H9 (cell line): ENCODE results near the gene TSC22D1. TPM values are rescaled to one million over a fixed set of nuclear protein-coding genes. Genes with fewer than 3 reads are reported as not detected.

Experiments used
- DNase-seq: peaks from one replicate; pipeline ENCODE4 v3.0.0-alpha.2; 2017
- H2AFZ ChIP-seq: one replicate; pipeline ENCODE4 v1.6.1; 2013; ENCODE audit warnings: mild to moderate bottlenecking, low read length, control low read depth, moderate library complexity
- H2AK5ac ChIP-seq: 2 replicates; pipeline ENCODE4 v1.6.1; 2013; ENCODE audit warnings: low read length, control low read depth, mixed read lengths; ENCODE audit not compliant: insufficient read length
- H2BK120ac ChIP-seq: one replicate; pipeline ENCODE4 v1.6.1; 2013; ENCODE audit warnings: low read depth, mild to moderate bottlenecking, low read length, control low read depth, inconsistent platforms; ENCODE audit not compliant: poor library complexity, severe bottlenecking
- H2BK12ac ChIP-seq: 2 replicates; pipeline ENCODE4 v1.6.1; 2013; ENCODE audit warnings: low read length, control low read depth, mixed read lengths, low read depth; ENCODE audit not compliant: insufficient read length
- H2BK15ac ChIP-seq: 2 replicates; pipeline ENCODE4 v1.6.1; 2013; ENCODE audit warnings: low read depth, low read length, control low read depth
- H2BK20ac ChIP-seq: one replicate; pipeline ENCODE4 v1.6.1; 2013; ENCODE audit warnings: low read depth, mild to moderate bottlenecking, low read length, control low read depth, inconsistent platforms; ENCODE audit not compliant: poor library complexity, severe bottlenecking
- H2BK5ac ChIP-seq: 2 replicates; pipeline ENCODE4 v1.6.1; 2013; ENCODE audit warnings: low read length, control low read depth, mixed read lengths; ENCODE audit not compliant: insufficient read length
- H3K14ac ChIP-seq: 2 replicates; pipeline ENCODE4 v1.6.1; 2013; ENCODE audit warnings: low read length, control low read depth; ENCODE audit not compliant: insufficient read depth
- H3K18ac ChIP-seq: 2 replicates; pipeline ENCODE4 v1.6.1; 2013; ENCODE audit warnings: low read depth, mild to moderate bottlenecking, mixed read lengths, low read length, control low read depth; ENCODE audit not compliant: insufficient read length
- H3K23ac ChIP-seq: 2 replicates; pipeline ENCODE4 v1.6.1; 2013; ENCODE audit warnings: low read length, control low read depth, mixed read lengths, low read depth; ENCODE audit not compliant: insufficient read length
- H3K23me2 ChIP-seq: 2 replicates; pipeline ENCODE4 v1.6.1; 2013; ENCODE audit warnings: low read depth, mild to moderate bottlenecking, mixed read lengths, low read length, control low read depth; ENCODE audit not compliant: insufficient read length, poor library complexity, severe bottlenecking
- H3K27ac ChIP-seq: 2 replicates; pipeline ENCODE4 v1.5.1; 2013; ENCODE audit warnings: low read length, control low read depth, mixed read lengths, low read depth; ENCODE audit not compliant: insufficient read length
- H3K27me3 ChIP-seq: 2 replicates; pipeline ENCODE4 v1.6.1; 2013; ENCODE audit warnings: low read length, control low read depth, inconsistent platforms; ENCODE audit not compliant: insufficient read depth
- H3K4ac ChIP-seq: 2 replicates; pipeline ENCODE4 v1.6.1; 2013; ENCODE audit warnings: low read depth, mild to moderate bottlenecking, control low read depth, inconsistent platforms, low read length, moderate library complexity
- H3K4me1 ChIP-seq: 2 replicates; pipeline ENCODE4 v1.6.1; 2013; ENCODE audit warnings: low read length, control low read depth, inconsistent platforms; ENCODE audit not compliant: insufficient read depth
- H3K4me2 ChIP-seq: 2 replicates; pipeline ENCODE4 v1.6.1; 2013; ENCODE audit warnings: low read length, control low read depth, mixed read lengths; ENCODE audit not compliant: insufficient read length, insufficient read depth
- H3K56ac ChIP-seq: 2 replicates; pipeline ENCODE4 v1.6.1; 2013; ENCODE audit warnings: low read depth, mild to moderate bottlenecking, mixed read lengths, low read length, control low read depth; ENCODE audit not compliant: insufficient read length
- H3K79me1 ChIP-seq: 2 replicates; pipeline ENCODE4 v1.6.1; 2013; ENCODE audit warnings: low read depth, mild to moderate bottlenecking, moderate library complexity, low read length, control low read depth, inconsistent platforms; ENCODE audit not compliant: insufficient read depth, poor library complexity, severe bottlenecking
- H3K79me2 ChIP-seq: 2 replicates; pipeline ENCODE4 v1.6.1; 2013; ENCODE audit warnings: low read length, control low read depth, inconsistent platforms; ENCODE audit not compliant: insufficient read depth
- H3K9ac ChIP-seq: 2 replicates; pipeline ENCODE4 v1.6.1; 2013; ENCODE audit warnings: low read length, control low read depth, mixed read lengths; ENCODE audit not compliant: insufficient read length; ENCODE audit errors: extremely low read depth
- H3K9me3 ChIP-seq: one replicate; pipeline ENCODE4 v1.6.1; 2013; ENCODE audit warnings: low read depth, low read length, inconsistent platforms; ENCODE audit not compliant: control insufficient read depth
- H3T11ph ChIP-seq: one replicate; pipeline ENCODE4 v1.6.1; 2013; ENCODE audit warnings: mild to moderate bottlenecking, low read length, control low read depth, inconsistent platforms
- H4K20me1 ChIP-seq: one replicate; pipeline ENCODE4 v1.6.1; 2013; ENCODE audit not compliant: control insufficient read depth, insufficient read length, insufficient read depth
- H4K5ac ChIP-seq: 2 replicates; pipeline ENCODE4 v1.6.1; 2013; ENCODE audit warnings: low read depth, mild to moderate bottlenecking, mixed read lengths, low read length, control low read depth; ENCODE audit not compliant: insufficient read length
- H4K8ac ChIP-seq: replicated peaks from 2 replicates; pipeline ENCODE4 v1.6.1; 2013; ENCODE audit warnings: low read length, control low read depth, mixed read lengths, low read depth; ENCODE audit not compliant: insufficient read length
- H4K91ac ChIP-seq: 2 replicates; pipeline ENCODE4 v1.6.1; 2013; ENCODE audit warnings: low read depth, mild to moderate bottlenecking, moderate library complexity, mixed read lengths, low read length, control low read depth; ENCODE audit not compliant: insufficient read length
- H3K27ac Mint-ChIP-seq, 3 experiments: 2 replicates in 2 of 3; 3 replicates in 1 of 3; pipeline ENCODE4 v1.8.0; 2020 to 2021; ENCODE audit warnings: mixed read lengths in 3 of 3, mild to moderate bottlenecking in 1 of 3, moderate library complexity in 1 of 3
- H3K27me3 Mint-ChIP-seq: 2 replicates; pipeline ENCODE4 v1.8.0; 2021; ENCODE audit warnings: low read depth, mild to moderate bottlenecking, moderate library complexity, mixed read lengths
- H3K36me3 Mint-ChIP-seq, 3 experiments: 2 replicates in 2 of 3; 3 replicates in 1 of 3; pipeline ENCODE4 v1.8.0; 2020 to 2021; ENCODE audit warnings: low read depth in 3 of 3, mixed read lengths in 3 of 3; ENCODE audit not compliant: insufficient read depth in 1 of 3
- H3K4me1 Mint-ChIP-seq, 2 experiments: 2 replicates each; pipeline ENCODE4 v1.8.0; 2020; ENCODE audit warnings: mixed read lengths in 2 of 2
- H3K4me3 Mint-ChIP-seq, 2 experiments: 2 replicates in 1 of 2; 3 replicates in 1 of 2; pipeline ENCODE4 v1.8.0; 2020 to 2021; ENCODE audit warnings: mild to moderate bottlenecking in 2 of 2, mixed read lengths in 2 of 2, moderate library complexity in 1 of 2
- H3K9me3 Mint-ChIP-seq, 2 experiments: 2 replicates in 1 of 2; 3 replicates in 1 of 2; pipeline ENCODE4 v1.8.0; 2020; ENCODE audit warnings: mild to moderate bottlenecking in 2 of 2, mixed read lengths in 2 of 2, moderate library complexity in 1 of 2
- CTCF ChIP-seq: fragments of 200-600 bp; sonication (generic); conservative IDR thresholded peaks from 3 replicates; pipeline ENCODE4 v1.8.0; 2021; ENCODE audit warnings: antibody characterized with exemption, mild to moderate bottlenecking
- WGBS: extraction: QIAGEN DNeasy Blood & Tissue Kit; methylation state at CpG from one replicate; pipeline ENCODE4 v1.1.7; 2013; ENCODE audit warnings: missing lambda C conversion rate, low lambda C conversion rate, mixed read lengths; ENCODE audit not compliant: insufficient read length; ENCODE audit errors: extremely low coverage; 5-methylcytosine and 5-hydroxymethylcytosine counted together
- total RNA-seq: library from RNA; stranded (reverse); gene quantifications from 2 replicates; pipeline ENCODE4 v1.2.1, GENCODE V29; 2021

Gene TSC22D1
- total RNA-seq, 1 experiment from 2014 or later: 76.7 TPM

- peaks cover 0 to 5% (median 0%) of the 10 kb centered on the region in 3 experiments; a peak in 3 of 7 replicates for H3K36me3 Mint-ChIP-seq
- no peak overlapping the region for H3K56ac ChIP-seq
- no CpG with 5 or more reads among the region's 10 CpGs for WGBS
These were observed 159.8 kb downstream of the TSC22D1 start for GRCh38 chr13:44416301-44416700.

More at GRCh38 chr13:44416301-44416700, 159.8 kb downstream of the TSC22D1 start:
- H3K14ac ChIP-seq: no peak overlapping the region
- no peaks in the 10 kb centered on the region for H3K9me3 ChIP-seq
- H2BK15ac ChIP-seq: no peak overlapping the region
- peaks cover 4 to 7% of the 10 kb centered on the region in 2 experiments; a peak in 2 of 5 replicates for H3K9me3 Mint-ChIP-seq
- peaks cover 48 to 53% of the 10 kb centered on the region in 2 experiments for H3K4me1 Mint-ChIP-seq
- no peak for TF ChIP-seq CTCF
- no peak overlapping the region for H4K5ac ChIP-seq
- no peak overlapping the region for H2AFZ ChIP-seq
- peaks cover 9% of the 10 kb centered on the region for H3K4me1 ChIP-seq
- H4K91ac ChIP-seq: no peak overlapping the region
- H3T11ph ChIP-seq: no peak overlapping the region
- no peak overlapping the region for H2BK12ac ChIP-seq
- H3K18ac ChIP-seq: no peak overlapping the region
- H2BK20ac ChIP-seq: no peak overlapping the region
- H4K8ac ChIP-seq: no peak overlapping the region
- H3K27me3 Mint-ChIP-seq: peaks cover 26% of the 10 kb centered on the region
- peak overlapping the region in 1 of 2 experiments; percentile 70; a peak in 2 of 5 replicates for H3K4me3 Mint-ChIP-seq
- H3K23me2 ChIP-seq: no peaks in the 10 kb centered on the region
- no peak overlapping the region for H2BK5ac ChIP-seq
- no peak overlapping the region for H3K9ac ChIP-seq
- no peak overlapping the region for H3K4me2 ChIP-seq
- no peak overlapping the region for H2AK5ac ChIP-seq
- no peaks in the 10 kb centered on the region for H3K79me2 ChIP-seq
- H3K27ac Mint-ChIP-seq: peak overlapping the region in 1 of 3 experiments; percentile 71; a peak in 2 of 7 replicates
- DNase-seq: no peak
- H3K23ac ChIP-seq: no peak overlapping the region
- H3K27me3 ChIP-seq: no peaks in the 10 kb centered on the region; the same call in 1 of the 2 replicates
- H3K4ac ChIP-seq: no peak overlapping the region
- H3K27ac ChIP-seq: no peak overlapping the region
- no peak overlapping the region for H2BK120ac ChIP-seq
- no peaks in the 10 kb centered on the region for H4K20me1 ChIP-seq
- H3K79me1 ChIP-seq: no peaks in the 10 kb centered on the region
